D721Med (cell line): ENCODE results near the gene HSF5.
"Not testable (repeated sequence)": the region's sequence is repeated elsewhere in the genome, so short reads cannot be mapped to it uniquely, and the experiment has no call there.

Experiments used
- DNase-seq: peaks from one replicate; pipeline ENCODE4 v3.0.0; 2011; ENCODE audit warnings: low spot score; ENCODE audit not compliant: insufficient read length
- FAIRE-seq: peaks from 2 replicates; lab custom pipeline; 2011; peaks lifted over from hg19 to GRCh38; lab: Jason Lieb, UNC
- CTCF ChIP-seq: IDR thresholded peaks from 2 replicates; pipeline ENCODE4 v1.5.1; 2012; ENCODE audit warnings: mild to moderate bottlenecking, control low read depth; ENCODE audit not compliant: insufficient read depth; ENCODE audit errors: missing control alignments

HSF5 gene

GRCh38 chr17:58402679-58403078, 85.5 kb downstream of the HSF5 start:
- FAIRE-seq: no peak
- DNase-seq: no peak
- TF ChIP-seq CTCF: no peak

- no peak for TF ChIP-seq CTCF
- FAIRE-seq (no peak), DNase-seq (no peak)
These were observed 86.2 kb downstream of the HSF5 start for GRCh38 chr17:58402047-58402446.

- DNase-seq: no peak
- TF ChIP-seq CTCF: no peak
- no peak for FAIRE-seq
These were observed 86.9 kb downstream of the HSF5 start for GRCh38 chr17:58401287-58401686.

- TF ChIP-seq CTCF: no peak
- no peak for FAIRE-seq
These were observed 87.4 kb downstream of the HSF5 start for GRCh38 chr17:58400826-58401225.

GRCh38 chr17:58399974-58400373, 88.2 kb downstream of the HSF5 start:
- DNase-seq: no peak
- no peak for FAIRE-seq
- TF ChIP-seq CTCF: no peak

More at GRCh38 chr17:58400826-58401225, 87.4 kb downstream of the HSF5 start:
- DNase-seq: no peak

GRCh38 chr17:58398574-58399266, 89.5 kb downstream of the HSF5 start:
- FAIRE-seq: no peak
- TF ChIP-seq CTCF: no peak

GRCh38 chr17:58397421-58397820, 90.8 kb downstream of the HSF5 start:
- DNase-seq, FAIRE-seq: not testable (repeated sequence)

More at GRCh38 chr17:58398574-58399266, 89.5 kb downstream of the HSF5 start:
- DNase-seq: no peak
